NB4 (cell line): ENCODE measurements around the gene MPC1.

Experiments used
- POLR2A ChIP-seq: IDR thresholded peaks from 2 replicates; pipeline ENCODE4 v1.6.1; 2011; ENCODE audit warnings: mild to moderate bottlenecking; ENCODE audit not compliant: insufficient read length; ENCODE audit errors: extremely low read depth
- TF ChIP-seq, protein P1 (sequence below): IDR thresholded peaks from one replicate; pipeline ENCODE4 v1.5.1; 2012; ENCODE audit warnings: low read depth, low read length

- TF ChIP-seq POLR2A = no peak
- TF ChIP-seq, protein P1, sequence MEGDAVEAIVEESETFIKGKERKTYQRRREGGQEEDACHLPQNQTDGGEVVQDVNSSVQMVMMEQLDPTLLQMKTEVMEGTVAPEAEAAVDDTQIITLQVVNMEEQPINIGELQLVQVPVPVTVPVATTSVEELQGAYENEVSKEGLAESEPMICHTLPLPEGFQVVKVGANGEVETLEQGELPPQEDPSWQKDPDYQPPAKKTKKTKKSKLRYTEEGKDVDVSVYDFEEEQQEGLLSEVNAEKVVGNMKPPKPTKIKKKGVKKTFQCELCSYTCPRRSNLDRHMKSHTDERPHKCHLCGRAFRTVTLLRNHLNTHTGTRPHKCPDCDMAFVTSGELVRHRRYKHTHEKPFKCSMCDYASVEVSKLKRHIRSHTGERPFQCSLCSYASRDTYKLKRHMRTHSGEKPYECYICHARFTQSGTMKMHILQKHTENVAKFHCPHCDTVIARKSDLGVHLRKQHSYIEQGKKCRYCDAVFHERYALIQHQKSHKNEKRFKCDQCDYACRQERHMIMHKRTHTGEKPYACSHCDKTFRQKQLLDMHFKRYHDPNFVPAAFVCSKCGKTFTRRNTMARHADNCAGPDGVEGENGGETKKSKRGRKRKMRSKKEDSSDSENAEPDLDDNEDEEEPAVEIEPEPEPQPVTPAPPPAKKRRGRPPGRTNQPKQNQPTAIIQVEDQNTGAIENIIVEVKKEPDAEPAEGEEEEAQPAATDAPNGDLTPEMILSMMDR = no peak
Observed at GRCh38 chr6:166423051-166423745, 40.5 kb upstream of the MPC1 start.
